SK-N-SH treated with all-trans-retinoic acid at 6 μM for 48 hours (cell line): ENCODE measurements around the gene MTCH2.

Experiments
- GLIS3 ChIP-seq: fragments of 250-450 bp; sonication (Bioruptor Pico); IDR thresholded peaks from 2 replicates; pipeline ENCODE4 v1.5.0; 2020; ENCODE audit warnings: mild to moderate bottlenecking, moderate library complexity
- ZC3H10 ChIP-seq: fragments of 250-450 bp; sonication (Bioruptor Pico); IDR thresholded peaks from 2 replicates; pipeline ENCODE4 v1.5.1; 2021; ENCODE audit warnings: mild to moderate bottlenecking, moderate library complexity
- ZFP3 ChIP-seq: fragments of 250-450 bp; sonication (Bioruptor Pico); IDR thresholded peaks from 2 replicates; pipeline ENCODE4 v1.5.0; 2020; ENCODE audit warnings: mild to moderate bottlenecking, moderate library complexity

GRCh38 chr11:47609675-47610074 is 32.7 kb downstream of the MTCH2 start:
- no peak for TF ChIP-seq ZC3H10 (CRISPR knock-in tag)
- no peak for TF ChIP-seq GLIS3
- TF ChIP-seq ZFP3 (CRISPR knock-in tag): no peak
